Fibroblast of skin of abdomen (primary cell): Measurements from ENCODE around the gene CBFB.
"Not testable (repeated sequence)": the region's sequence is repeated elsewhere in the genome, so short reads cannot be mapped to it uniquely, and the experiment has no call there.

Experiments
- DNase-seq: peaks from one replicate; pipeline ENCODE4 v3.0.0-alpha.2; 2013

Gene CBFB

DNA sequence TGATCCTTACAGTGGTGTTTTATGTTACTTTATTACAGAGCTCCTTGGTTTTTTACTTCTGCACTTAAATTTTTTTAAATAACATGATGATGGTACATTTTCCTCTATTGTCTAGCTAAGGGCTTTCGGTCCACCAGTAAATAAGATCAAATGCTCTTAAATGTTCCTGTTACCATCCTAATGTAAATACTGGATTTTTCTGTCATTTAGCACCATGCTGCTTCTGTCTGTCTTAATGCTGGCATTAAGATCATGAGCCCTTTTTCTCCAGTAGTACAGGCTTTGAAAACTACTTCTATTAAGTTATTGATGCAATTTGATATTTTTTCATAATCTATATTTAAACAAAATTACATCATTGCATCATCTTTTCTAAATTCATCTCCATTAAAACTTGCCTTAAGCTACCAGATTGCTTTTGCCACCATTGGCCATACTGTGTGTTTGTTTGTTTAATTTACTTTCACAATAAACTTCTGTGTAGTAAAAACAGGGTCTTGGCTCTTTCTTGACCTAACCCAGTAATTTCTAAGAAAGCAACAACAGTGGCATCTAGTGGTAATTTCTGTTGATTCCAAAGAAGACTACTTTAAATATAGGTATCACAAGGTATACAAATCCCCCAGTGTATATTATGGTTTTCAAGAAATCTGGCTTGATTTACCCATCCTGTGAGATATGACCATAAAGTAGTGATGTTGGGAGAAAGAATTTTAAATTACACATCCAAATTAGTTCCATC lies 71.8 kb downstream of the CBFB start:
- DNase-seq: no peak

- peak; percentile 91 for DNase-seq
Observed at GRCh38 chr16:67101311-67102082, 72.5 kb downstream of the CBFB start.

- DNase-seq: peak; percentile 32
Observed at GRCh38 chr16:67104061-67104460, 75.1 kb downstream of the CBFB start.

DNA sequence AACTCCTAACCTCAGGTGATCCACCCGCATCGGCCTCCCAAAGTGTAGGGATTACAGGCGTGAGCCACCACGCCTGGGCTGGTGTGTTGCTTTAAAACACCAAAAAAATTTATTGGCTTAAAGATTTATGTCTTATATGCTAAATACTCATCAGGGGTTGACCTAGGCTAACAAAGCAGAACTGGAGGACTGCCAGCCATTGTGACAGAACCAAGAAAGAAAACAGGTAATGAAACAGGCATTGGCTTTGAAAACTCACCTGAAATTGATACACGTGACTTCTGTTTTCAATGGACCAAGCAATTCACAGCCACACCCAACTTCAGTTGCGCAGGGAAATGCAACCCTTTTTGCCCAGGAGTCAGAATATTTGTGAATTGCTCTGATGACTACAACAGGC lies 75.9 kb downstream of the CBFB start:
- DNase-seq: no peak

GRCh38 chr16:67105246-67105645 lies 76.3 kb downstream of the CBFB start:
- no peak for DNase-seq

DNA sequence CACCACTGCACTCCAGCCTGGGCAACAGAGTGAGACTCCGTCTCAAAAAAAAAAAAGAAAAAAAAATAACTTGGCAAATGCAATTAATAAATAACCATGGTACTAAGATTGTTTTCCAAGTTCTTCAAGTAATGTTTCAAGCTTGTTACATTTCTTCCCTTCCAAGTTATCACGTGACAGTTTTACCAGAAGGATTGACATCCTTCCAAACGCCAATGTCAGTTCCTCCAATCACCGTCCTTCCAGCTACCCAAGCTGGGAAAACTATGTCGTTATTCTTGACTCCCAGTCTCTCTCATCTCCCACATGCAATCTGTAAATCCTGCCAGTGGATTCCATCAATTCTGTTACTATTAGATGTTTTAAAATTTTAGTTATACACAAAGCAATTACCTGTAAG lies 76.9 kb downstream of the CBFB start:
- no peak for DNase-seq

DNA sequence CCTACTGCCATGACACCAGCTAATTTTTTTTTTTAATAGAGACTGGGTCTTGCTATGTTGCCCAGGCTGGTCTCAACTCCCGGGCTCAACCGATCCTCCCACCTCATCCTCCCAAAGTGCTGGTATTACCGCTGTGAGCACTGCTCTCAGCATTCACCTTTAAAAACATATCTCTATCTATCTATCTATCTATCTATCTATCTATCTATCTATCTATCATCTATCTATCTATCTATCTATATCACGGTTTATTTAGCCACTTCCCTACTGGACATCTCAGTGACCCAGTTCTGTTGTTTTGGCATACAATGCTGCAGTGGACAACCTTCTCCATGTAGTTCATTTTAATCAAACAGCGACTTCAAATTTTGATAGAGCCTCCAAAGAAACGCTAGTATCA lies 79.5 kb downstream of the CBFB start:
- DNase-seq: no peak

DNA sequence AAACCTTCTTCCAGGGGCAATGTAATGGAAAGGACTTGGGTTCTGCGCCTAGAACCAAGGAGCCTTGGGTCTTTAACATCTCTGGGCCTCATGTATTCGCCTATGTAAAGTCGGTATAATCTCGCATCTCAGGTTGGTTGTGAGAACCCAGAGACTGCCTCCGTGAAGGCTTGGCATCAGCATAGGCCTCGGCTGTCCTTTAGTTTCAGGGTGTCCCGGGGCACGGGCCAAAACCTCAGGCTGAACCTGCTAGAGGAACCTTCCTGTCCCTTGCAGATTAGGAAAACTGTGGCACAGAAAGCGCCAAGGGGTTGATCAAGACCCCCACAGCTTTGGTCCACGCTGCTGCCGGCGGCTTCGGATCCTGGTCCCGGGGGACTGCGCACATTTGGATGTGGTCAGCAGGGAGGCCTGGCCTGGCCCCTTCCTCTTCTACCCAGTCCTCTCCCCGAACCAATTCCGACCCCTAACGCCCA lies 80.0 kb downstream of the CBFB start:
- no peak for DNase-seq

GRCh38 chr16:67109407-67110135 lies 80.6 kb downstream of the CBFB start, which contains the start of gene PHAF1:
Gene PHAF1, plus strand, starts transcription at chr16:67109941. Its CDS starts 235 bp downstream, at chr16:67110176.
- peak; percentile 87 for DNase-seq

- DNase-seq: no peak
Observed at GRCh38 chr16:67111951-67112444, 83.0 kb downstream of the CBFB start.

GRCh38 chr16:67112591-67113399 lies 83.8 kb downstream of the CBFB start:
- no peak for DNase-seq

- DNase-seq: peak; percentile 10
Observed at GRCh38 chr16:67114793-67115192, 85.8 kb downstream of the CBFB start.

GRCh38 chr16:67115639-67116038 lies 86.7 kb downstream of the CBFB start:
- DNase-seq: peak; percentile 88

GRCh38 chr16:67116388-67117311 lies 87.7 kb downstream of the CBFB start:
- no peak for DNase-seq

DNA sequence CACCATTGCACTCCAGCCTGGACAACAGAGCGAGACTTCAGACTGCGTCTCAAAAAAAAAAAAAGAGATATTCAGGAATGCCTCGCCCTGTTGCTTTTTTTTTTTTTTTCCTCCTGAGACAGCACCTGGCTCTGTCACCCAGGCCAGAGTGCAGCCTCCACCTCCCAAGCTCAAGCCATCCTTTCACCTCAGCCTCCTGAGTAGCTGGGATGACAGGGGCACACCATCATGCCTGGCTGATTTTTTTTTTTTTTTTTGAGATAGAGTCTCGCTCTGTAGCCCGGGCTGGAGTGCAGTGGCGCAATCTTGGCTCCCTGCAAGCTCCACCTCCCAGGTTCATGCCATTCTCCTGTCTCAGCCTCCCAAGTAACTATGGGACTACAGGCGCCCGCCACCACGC lies 88.8 kb downstream of the CBFB start:
- DNase-seq: no peak

- no peak for DNase-seq
Observed at GRCh38 chr16:67120025-67120424, 91.1 kb downstream of the CBFB start.

GRCh38 chr16:67122799-67123198 lies 93.8 kb downstream of the CBFB start:
- DNase-seq: not testable (repeated sequence)

DNA sequence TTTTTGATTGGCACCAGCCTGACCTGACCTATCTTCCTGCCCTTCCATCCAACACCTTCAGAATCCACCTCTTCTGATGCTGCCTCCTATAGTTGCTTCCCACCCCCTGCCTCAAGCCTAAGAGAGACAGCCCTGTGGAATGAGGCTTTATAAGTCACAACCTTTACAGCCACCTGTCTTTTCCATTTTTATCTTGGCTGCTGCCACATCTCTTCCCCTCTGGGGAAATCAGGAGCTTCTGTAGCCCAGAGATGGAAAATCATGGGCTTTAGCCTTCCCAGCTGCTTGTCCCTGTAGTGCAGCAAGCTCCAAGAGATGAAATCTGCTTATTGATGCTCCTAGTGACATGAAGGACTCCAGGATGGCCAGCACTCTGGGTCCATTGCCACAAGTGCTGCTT lies 99.5 kb downstream of the CBFB start:
- no peak for DNase-seq

- no peak for DNase-seq
Observed at GRCh38 chr16:67128887-67129286, 99.9 kb downstream of the CBFB start.

- no peak for DNase-seq
Observed at GRCh38 chr16:67129422-67129821, 100.5 kb downstream of the CBFB start.

DNA sequence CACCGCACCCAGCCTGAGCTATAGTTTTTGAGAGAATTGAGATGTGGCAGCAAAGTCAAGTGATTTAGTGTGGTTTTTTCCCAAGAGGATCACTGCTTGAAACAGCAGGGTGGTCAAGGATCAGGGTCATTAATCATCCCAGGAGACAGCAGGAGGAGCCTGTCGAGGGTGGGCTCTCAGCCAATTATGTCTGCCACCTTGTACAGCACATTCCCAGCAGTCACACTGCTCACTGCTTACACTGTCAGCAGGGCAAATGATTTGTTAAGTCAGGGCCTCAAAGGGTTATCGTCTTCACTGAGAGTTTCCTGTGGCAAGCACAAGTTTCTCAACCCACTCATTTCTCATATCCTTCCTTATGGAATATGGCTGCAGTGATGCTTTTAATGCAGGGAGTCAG lies 108.7 kb downstream of the CBFB start:
- no peak for DNase-seq
